HG03469 (cell line): Measurements from ENCODE around the gene TRMT2A.

ENCODE experiments used
- ATAC-seq: cut with Tn5 transposase; IDR thresholded peaks from one replicate; pipeline ENCODE4 v1.9.1; 2021; ENCODE audit warnings: mild to moderate bottlenecking, moderate library complexity, moderate number of reproducible peaks; ENCODE audit not compliant: unreplicated experiment

TRMT2A gene

GRCh38 chr22:20107951-20108756, 8.9 kb downstream of the TRMT2A start:
- ATAC-seq = no peak

DNA sequence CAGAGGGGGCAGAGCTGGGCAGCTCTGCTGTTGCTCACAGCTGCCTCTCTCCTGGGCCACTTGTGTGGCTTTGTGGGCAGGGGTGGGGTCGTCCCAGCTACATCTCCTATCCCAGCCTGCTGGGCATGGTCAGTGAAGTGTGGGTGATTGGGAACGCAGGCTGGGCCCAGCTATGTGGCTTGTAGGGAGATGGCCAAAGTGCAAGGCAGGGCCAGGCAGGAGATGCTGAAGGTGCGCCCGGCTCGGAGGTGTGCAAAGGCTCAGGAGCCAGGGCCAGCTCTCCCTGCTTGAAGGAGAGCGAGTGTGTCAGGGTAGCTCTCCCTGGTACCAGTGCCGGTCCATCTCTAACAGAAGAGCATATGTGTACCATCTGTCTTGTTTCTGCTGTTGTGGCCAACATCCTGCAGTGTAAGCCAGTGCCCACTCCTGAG, 9.5 kb downstream of the TRMT2A start:
- ATAC-seq = no peak

GRCh38 chr22:20106849-20107237, 10.2 kb downstream of the TRMT2A start:
- no peak for ATAC-seq

GRCh38 chr22:20106205-20106848, 10.7 kb downstream of the TRMT2A start:
- ATAC-seq = no peak

DNA sequence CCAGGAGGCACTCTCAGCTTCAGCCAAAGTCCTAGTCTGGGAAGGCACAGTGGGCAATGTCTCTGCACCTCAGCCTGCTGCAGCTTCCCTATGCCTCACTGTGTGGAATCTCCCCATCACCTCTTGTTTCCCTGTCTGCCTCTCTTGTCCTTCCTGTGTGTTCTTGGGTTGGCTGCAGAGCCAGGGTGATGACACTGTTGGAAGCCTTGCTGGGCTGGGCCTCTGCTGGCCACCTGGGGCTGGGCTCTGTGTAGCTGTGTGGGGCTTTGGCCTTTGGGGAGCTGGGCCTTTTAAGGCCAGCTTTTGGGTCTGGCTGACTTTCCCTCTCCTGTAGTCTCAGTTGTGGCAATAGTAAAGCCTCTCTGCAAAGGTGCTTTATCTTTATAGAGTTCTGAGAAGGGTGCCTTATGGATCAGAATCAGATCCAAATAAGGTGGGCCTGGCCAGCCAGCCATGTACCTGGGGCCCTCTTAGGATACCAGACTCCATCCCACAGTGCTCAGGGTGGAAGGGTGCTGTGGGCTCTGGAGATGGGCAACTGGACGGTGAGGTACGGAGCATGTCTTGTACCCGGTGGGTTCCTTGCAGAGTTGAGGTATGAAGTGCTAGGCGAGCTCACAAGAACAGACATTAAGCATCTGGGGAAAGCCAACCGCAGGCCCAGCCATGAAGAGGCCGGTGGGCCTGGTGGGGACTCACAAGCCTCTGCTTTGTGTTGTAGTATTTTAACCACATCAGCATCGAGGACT, 11.4 kb downstream of the TRMT2A start:
- ATAC-seq = no peak

GRCh38 chr22:20102203-20102780, 14.7 kb downstream of the TRMT2A start:
- ATAC-seq = no peak

- ATAC-seq = no peak
These were observed 15.4 kb downstream of the TRMT2A start for GRCh38 chr22:20101638-20102037.

- no peak for ATAC-seq
These were observed 17.8 kb downstream of the TRMT2A start for GRCh38 chr22:20099099-20099711.

DNA sequence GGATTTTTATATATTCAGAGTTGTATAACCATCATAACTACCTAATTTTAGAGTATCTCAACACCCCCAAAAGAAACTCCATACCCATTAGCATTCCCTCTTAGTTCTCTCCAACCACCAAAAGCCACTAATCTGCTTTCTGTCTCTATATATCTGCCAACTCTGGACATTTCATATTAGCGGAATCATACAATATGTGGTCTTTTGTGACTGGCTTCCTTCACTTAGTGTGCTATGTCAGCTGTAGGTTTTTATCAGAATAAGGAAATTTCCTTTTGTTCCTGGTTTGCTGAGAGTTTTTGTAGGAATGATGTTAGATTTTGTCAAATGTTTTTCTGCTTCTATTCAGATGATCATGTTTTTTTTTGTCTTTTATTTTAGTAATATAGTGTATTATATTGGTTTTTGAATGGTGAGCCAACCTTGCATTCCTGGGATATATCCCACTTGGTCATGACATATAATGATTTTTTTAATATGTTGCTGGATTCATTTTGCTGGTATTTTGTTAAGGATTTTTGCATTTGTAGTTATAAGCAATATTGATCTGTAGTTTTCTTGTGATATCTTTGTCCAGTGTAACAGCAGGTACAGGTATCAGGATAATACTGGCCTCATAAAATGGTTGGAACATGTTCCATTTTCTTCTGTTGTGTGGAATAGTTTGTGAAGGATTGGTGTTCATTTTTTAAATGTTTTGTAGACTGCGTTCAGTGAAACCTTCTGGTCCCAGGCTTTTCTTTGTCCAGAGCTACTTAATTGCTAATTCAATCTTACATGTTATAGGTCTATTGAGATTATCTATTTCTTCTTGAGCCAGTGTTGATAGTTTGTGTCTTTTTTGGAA, 20.2 kb downstream of the TRMT2A start:
- no peak for ATAC-seq

DNA sequence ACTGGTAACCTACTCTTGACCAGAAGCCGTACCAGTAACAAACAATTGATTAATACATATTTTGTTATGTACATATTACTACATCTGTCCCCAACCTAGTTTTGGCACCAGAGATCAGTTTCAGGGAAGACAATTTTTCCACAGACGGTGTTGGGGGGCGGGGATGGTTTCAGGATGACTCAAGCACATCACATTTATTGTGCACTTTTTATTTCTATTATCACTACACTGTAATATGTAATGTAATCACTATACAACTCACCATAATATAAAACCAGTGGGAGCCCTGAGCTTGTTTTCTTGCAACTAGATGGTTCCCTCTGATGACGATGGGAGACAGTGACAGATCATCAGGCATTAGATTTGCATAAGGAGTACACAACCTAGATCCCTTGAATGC, 21.5 kb downstream of the TRMT2A start:
- ATAC-seq = no peak

- ATAC-seq = no peak
These were observed 22.7 kb downstream of the TRMT2A start for GRCh38 chr22:20094197-20094807.

GRCh38 chr22:20093418-20094196, 23.4 kb downstream of the TRMT2A start:
- no peak for ATAC-seq

DNA sequence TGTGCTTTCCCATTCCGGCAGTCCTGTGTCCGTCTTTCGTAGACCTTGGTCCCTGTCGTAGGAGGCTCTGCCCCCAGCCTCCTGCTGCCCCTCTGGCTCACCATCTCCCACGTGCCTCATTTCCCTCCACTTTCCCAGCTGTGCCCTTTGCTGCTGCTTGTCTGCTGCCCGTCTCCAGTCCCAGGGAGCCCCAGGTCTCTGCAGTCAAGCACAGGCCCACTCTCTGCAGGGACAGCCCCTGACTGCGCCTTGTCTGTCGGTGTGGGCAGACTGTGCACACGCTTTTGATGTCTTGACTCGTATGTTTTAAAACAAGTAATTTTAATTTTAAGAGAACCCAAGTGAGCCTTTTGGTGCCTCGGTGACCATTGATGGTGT, 24.6 kb downstream of the TRMT2A start:
- no peak for ATAC-seq

- no peak for ATAC-seq
These were observed 25.1 kb downstream of the TRMT2A start for GRCh38 chr22:20091690-20092476.

GRCh38 chr22:20090730-20091240, 26.2 kb downstream of the TRMT2A start:
- no peak for ATAC-seq

- ATAC-seq = no peak
These were observed 26.9 kb downstream of the TRMT2A start for GRCh38 chr22:20089977-20090729.
